Measurements from ENCODE around the gene RAB42. TPM values are rescaled to one million over a fixed set of nuclear protein-coding genes. Genes with fewer than 3 reads are reported as not detected.
"Not testable (repeated sequence)": the region's sequence is repeated elsewhere in the genome, so short reads cannot be mapped to it uniquely, and the experiment has no call there.

Gene RAB42
- total RNA-seq, 5 donors from 2014 or later (not counting 1 experiment from before 2014, with no cell fraction given) = not detected

GRCh38 chr1:28572891-28573290, 19.2 kb upstream of the RAB42 start:
- H3K27me3 Mint-ChIP-seq; ATAC-seq (replicated peaks in 1 of 4); H3K4me3 ChIP-seq (ENCODE audit: control insufficient read depth in 1 of 2, extremely low read depth in 1 of 2, low read length in 1 of 2); POLR2A ChIA-PET; DNase-seq; H3K27ac Mint-ChIP-seq; H3K27ac ChIP-seq (ENCODE audit: low read length); H3K4me1 ChIP-seq (ENCODE audit: control insufficient read depth in 1 of 2, extremely low read depth in 1 of 2, insufficient read depth in 2 of 2, low read length in 2 of 2); H3K27me3 ChIP-seq (replicated peaks in 1 of 2; ENCODE audit: control insufficient read depth in 2 of 2, extremely low read depth in 1 of 2, insufficient read depth in 2 of 2, low read length in 1 of 2); H3K4me3 Mint-ChIP-seq; H3K4me1 Mint-ChIP-seq; H3K9me3 ChIP-seq; CTCF ChIA-PET; H3K9me3 Mint-ChIP-seq: not testable (repeated sequence)
- H3K36me3 Mint-ChIP-seq = peaks cover 30% of the 10 kb centered on the region
- WGBS (ENCODE audit: insufficient coverage) = 100% methylated on average over 5 of the region's 12 CpGs
- peaks cover 14 to 63% of the 10 kb centered on the region in 2 donors for H3K36me3 ChIP-seq (ENCODE audit: control insufficient read depth in 2 of 2, extremely low read depth in 1 of 2, insufficient read depth in 1 of 2, low read length in 1 of 2)

- Histone ChIP-seq H3K27me3 (replicated peaks in 1 of 2; ENCODE audit: control insufficient read depth in 2 of 2, extremely low read depth in 1 of 2, insufficient read depth in 2 of 2, low read length in 1 of 2) (no peaks in the 10 kb centered on the region), H3K9me3 (no peaks in the 10 kb centered on the region), H3K36me3 (ENCODE audit: control insufficient read depth in 2 of 2, extremely low read depth in 1 of 2, insufficient read depth in 1 of 2, low read length in 1 of 2) (peaks cover 14 to 63% of the 10 kb centered on the region in 2 donors), H3K4me3 (ENCODE audit: control insufficient read depth in 1 of 2, extremely low read depth in 1 of 2, low read length in 1 of 2) (no peak overlapping the region), H3K27ac (ENCODE audit: low read length) (no peak overlapping the region), H3K4me1 (ENCODE audit: control insufficient read depth in 1 of 2, extremely low read depth in 1 of 2, insufficient read depth in 2 of 2, low read length in 2 of 2) (peaks cover 0 to under 1% of the 10 kb centered on the region in 2 experiments)
- Mint-ChIP-seq H3K27ac (no peak overlapping the region), H3K36me3 (peaks cover 31% of the 10 kb centered on the region), H3K9me3 (no peaks in the 10 kb centered on the region), H3K4me3 (no peak overlapping the region), H3K4me1 (peaks cover 6 to 9% (median 8%) of the 10 kb centered on the region in 3 donors), H3K27me3 (no peaks in the 10 kb centered on the region)
- no peak for DNase-seq
- 93% methylated on average over 5 of the region's 11 CpGs for WGBS (ENCODE audit: insufficient coverage)
- ChIA-PET CTCF (interaction anchor here (0.7 kb wide), 2 partner anchors 303 to 548 kb away, joined by 3 to 4 read pairs; no protein-coding TSS in a partner anchor), POLR2A (no interaction called here)
- no peak for ATAC-seq (replicated peaks in 1 of 4)
Observed at GRCh38 chr1:28573564-28573963, 18.5 kb upstream of the RAB42 start.

GRCh38 chr1:28577052-28577678, 14.9 kb upstream of the RAB42 start:
- Histone ChIP-seq H3K36me3 (ENCODE audit: control insufficient read depth in 2 of 2, extremely low read depth in 1 of 2, insufficient read depth in 1 of 2, low read length in 1 of 2) (peaks cover 9 to 52% of the 10 kb centered on the region in 2 donors), H3K9me3 (no peaks in the 10 kb centered on the region), H3K4me3 (ENCODE audit: control insufficient read depth in 1 of 2, extremely low read depth in 1 of 2, low read length in 1 of 2) (no peak overlapping the region), H3K4me1 (ENCODE audit: control insufficient read depth in 1 of 2, extremely low read depth in 1 of 2, insufficient read depth in 2 of 2, low read length in 2 of 2) (peaks cover 9 to 28% of the 10 kb centered on the region in 2 experiments), H3K27ac (ENCODE audit: low read length) (no peak overlapping the region), H3K27me3 (replicated peaks in 1 of 2; ENCODE audit: control insufficient read depth in 2 of 2, extremely low read depth in 1 of 2, insufficient read depth in 2 of 2, low read length in 1 of 2) (no peaks in the 10 kb centered on the region)
- H3K27ac Mint-ChIP-seq = peak overlapping the region; percentile 24 to 59
- H3K9me3 Mint-ChIP-seq = no peaks in the 10 kb centered on the region
- ATAC-seq (replicated peaks in 1 of 4) (no peak), DNase-seq (no peak)
- ChIA-PET POLR2A (no interaction called here), CTCF (no interaction called here)
- peaks cover 40% of the 10 kb centered on the region for H3K36me3 Mint-ChIP-seq
- H3K4me3 Mint-ChIP-seq = no peak overlapping the region
- H3K27me3 Mint-ChIP-seq = no peaks in the 10 kb centered on the region
- WGBS (ENCODE audit: insufficient coverage) = 100% methylated on average over 1 of the region's 1 CpG
- peaks cover 29 to 41% (median 32%) of the 10 kb centered on the region in 3 donors for H3K4me1 Mint-ChIP-seq

- H3K4me1 Mint-ChIP-seq = peaks cover 33 to 48% (median 36%) of the 10 kb centered on the region in 3 donors
- peak in 1 of 35 experiments; percentile 18 for DNase-seq
- Histone ChIP-seq H3K4me1 (ENCODE audit: control insufficient read depth in 1 of 2, extremely low read depth in 1 of 2, insufficient read depth in 2 of 2, low read length in 2 of 2) (peaks cover 11 to 36% of the 10 kb centered on the region in 2 experiments), H3K4me3 (ENCODE audit: control insufficient read depth in 1 of 2, extremely low read depth in 1 of 2, low read length in 1 of 2) (no peak overlapping the region), H3K9me3 (no peaks in the 10 kb centered on the region), H3K27ac (ENCODE audit: low read length) (peak overlapping the region; percentile 9), H3K27me3 (replicated peaks in 1 of 2; ENCODE audit: control insufficient read depth in 2 of 2, extremely low read depth in 1 of 2, insufficient read depth in 2 of 2, low read length in 1 of 2) (no peaks in the 10 kb centered on the region), H3K36me3 (ENCODE audit: control insufficient read depth in 2 of 2, extremely low read depth in 1 of 2, insufficient read depth in 1 of 2, low read length in 1 of 2) (peaks cover 9 to 48% of the 10 kb centered on the region in 2 donors)
- WGBS (ENCODE audit: insufficient coverage) = 60% methylated on average over 1 of the region's 6 CpGs
- CTCF ChIA-PET = interaction anchor here in 1 of 2 donors (2.1 kb wide), 1 partner anchor 60 kb away, joined by 6 read pairs; no protein-coding TSS in a partner anchor
- no peak overlapping the region for H3K4me3 Mint-ChIP-seq
- peaks cover 40% of the 10 kb centered on the region for H3K36me3 Mint-ChIP-seq
- ATAC-seq (replicated peaks in 1 of 4) = no peak
- no peaks in the 10 kb centered on the region for H3K27me3 Mint-ChIP-seq
- peak overlapping the region; percentile 14 to 23 for H3K27ac Mint-ChIP-seq
- H3K9me3 Mint-ChIP-seq = no peaks in the 10 kb centered on the region
- POLR2A ChIA-PET = no interaction called here
Observed at GRCh38 chr1:28577738-28578536, 14.1 kb upstream of the RAB42 start.

- H3K27ac ChIP-seq (ENCODE audit: low read length) = peak overlapping the region; percentile 36
- Mint-ChIP-seq H3K4me3 (peak overlapping the region in 2 of 3 donors; percentile 24 to 89), H3K27ac (peak overlapping the region; percentile 67 to 92), H3K4me1 (peaks cover 36 to 52% (median 38%) of the 10 kb centered on the region in 3 donors), H3K9me3 (no peaks in the 10 kb centered on the region), H3K36me3 (peaks cover 40% of the 10 kb centered on the region), H3K27me3 (no peaks in the 10 kb centered on the region)
- peaks cover 9 to 41% of the 10 kb centered on the region in 2 donors for H3K36me3 ChIP-seq (ENCODE audit: control insufficient read depth in 2 of 2, extremely low read depth in 1 of 2, insufficient read depth in 1 of 2, low read length in 1 of 2)
- no peaks in the 10 kb centered on the region for H3K27me3 ChIP-seq (replicated peaks in 1 of 2; ENCODE audit: control insufficient read depth in 2 of 2, extremely low read depth in 1 of 2, insufficient read depth in 2 of 2, low read length in 1 of 2)
- no peaks in the 10 kb centered on the region for H3K9me3 ChIP-seq
- WGBS (ENCODE audit: insufficient coverage) = 69% methylated on average over 3 of the region's 6 CpGs
- CTCF ChIA-PET = interaction anchor here in 1 of 2 donors (0.5 to 2.1 kb wide), 3 partner anchors 25 to 71 kb away, joined by 4 to 6 read pairs (median 5); partner anchors contain the start of gene TRNAU1AP
- H3K4me1 ChIP-seq (ENCODE audit: control insufficient read depth in 1 of 2, extremely low read depth in 1 of 2, insufficient read depth in 2 of 2, low read length in 2 of 2) = peaks cover 11 to 39% of the 10 kb centered on the region in 2 experiments
- POLR2A ChIA-PET = interaction anchor here (0.5 to 0.6 kb wide), 5 partner anchors 24 to 182 kb away, joined by 3 to 8 read pairs (median 5); no protein-coding TSS in a partner anchor
- ATAC-seq (replicated peaks in 1 of 4) (no peak), DNase-seq (no peak)
- H3K4me3 ChIP-seq (ENCODE audit: control insufficient read depth in 1 of 2, extremely low read depth in 1 of 2, low read length in 1 of 2) = no peak overlapping the region
Observed at GRCh38 chr1:28578696-28579218, 13.3 kb upstream of the RAB42 start.

GRCh38 chr1:28579401-28579800, 12.7 kb upstream of the RAB42 start:
- Histone ChIP-seq H3K9me3 (no peaks in the 10 kb centered on the region), H3K27ac (ENCODE audit: low read length) (no peak overlapping the region), H3K36me3 (ENCODE audit: control insufficient read depth in 2 of 2, extremely low read depth in 1 of 2, insufficient read depth in 1 of 2, low read length in 1 of 2) (peaks cover 9 to 40% of the 10 kb centered on the region in 2 donors), H3K4me1 (ENCODE audit: control insufficient read depth in 1 of 2, extremely low read depth in 1 of 2, insufficient read depth in 2 of 2, low read length in 2 of 2) (peaks cover 11 to 39% of the 10 kb centered on the region in 2 experiments), H3K27me3 (replicated peaks in 1 of 2; ENCODE audit: control insufficient read depth in 2 of 2, extremely low read depth in 1 of 2, insufficient read depth in 2 of 2, low read length in 1 of 2) (no peaks in the 10 kb centered on the region), H3K4me3 (ENCODE audit: control insufficient read depth in 1 of 2, extremely low read depth in 1 of 2, low read length in 1 of 2) (peak overlapping the region in 1 of 2 donors; percentile 95)
- H3K36me3 Mint-ChIP-seq = peaks cover 40% of the 10 kb centered on the region
- H3K27me3 Mint-ChIP-seq = no peaks in the 10 kb centered on the region
- peak overlapping the region; percentile 92 to 93 for H3K27ac Mint-ChIP-seq
- ChIA-PET POLR2A (interaction anchor here (0.5 to 0.9 kb wide), 11 partner anchors 14 to 1676 kb away, joined by 3 to 15 read pairs (median 6); no protein-coding TSS in a partner anchor), CTCF (interaction anchor here in 1 of 2 donors (0.5 to 2.1 kb wide), 6 partner anchors 26 to 331 kb away, joined by 3 to 6 read pairs (median 4); partner anchors contain the start of gene TRNAU1AP)
- no peaks in the 10 kb centered on the region for H3K9me3 Mint-ChIP-seq
- peak overlapping the region; percentile 89 to 97 (median 92) for H3K4me3 Mint-ChIP-seq
- WGBS (ENCODE audit: insufficient coverage) = 60% methylated on average over 1 of the region's 1 CpG
- ATAC-seq (replicated peaks in 1 of 4) (no peak), DNase-seq (no peak)
- H3K4me1 Mint-ChIP-seq = peaks cover 36 to 52% (median 38%) of the 10 kb centered on the region in 3 donors
